Measurements from ENCODE around the gene USP3. TPM values are rescaled to one million over a fixed set of nuclear protein-coding genes. Genes with fewer than 3 reads are reported as not detected.

The USP3 gene
- total and polyA plus RNA-seq, 2 of the 13 experiments (the other 11 are each of a cell fraction or from before 2014, with no cell fraction given): 14.3 to 61.2 TPM

GRCh38 chr15:63504247-63504978 lies at the start of gene USP3 (continued):
- TF ChIP-seq ZNF235 (CRISPR knock-in tag; IDR thresholded peaks at IDR 0.05; ENCODE audit: borderline replicate concordance): 0 out of 2 replicates have a peak, but pooled peaks have one; percentile 47
- TF ChIP-seq NFKBIZ (CRISPR knock-in tag; IDR thresholded peaks at IDR 0.05): no peak
- TF ChIP-seq YEATS2 (CRISPR knock-in tag; IDR thresholded peaks at IDR 0.05; ENCODE audit: borderline replicate concordance): 0 out of 2 replicates have a peak, but pooled peaks have one; percentile 15
- TF ChIP-seq NR2F1 (CRISPR knock-in tag; IDR thresholded peaks at IDR 0.05): no peak
- TF ChIP-seq ZNF432 (CRISPR knock-in tag; IDR thresholded peaks at IDR 0.05; ENCODE audit: borderline replicate concordance): no peak
- TF ChIP-seq RAD21 (CRISPR knock-in tag; IDR thresholded peaks at IDR 0.05): 0 out of 2 replicates have a peak, but pooled peaks have one; percentile 26
- TF ChIP-seq KDM5A (IDR thresholded peaks at IDR 0.05; ENCODE audit: borderline replicate concordance, low read length): no peak
- TF ChIP-seq GABPB1 (CRISPR knock-in tag; IDR thresholded peaks at IDR 0.05): peak; percentile 84
- no peak for TF ChIP-seq RFX3 (CRISPR knock-in tag; IDR thresholded peaks at IDR 0.05)
- TF ChIP-seq CEBPG (CRISPR knock-in tag; IDR thresholded peaks at IDR 0.05): no peak
- TF ChIP-seq HNF4A (CRISPR knock-in tag; IDR thresholded peaks at IDR 0.05): peak; percentile 59
- peak; percentile 84; the same call in 1 of the 2 replicates for TF ChIP-seq ZNF430 (CRISPR knock-in tag; IDR thresholded peaks at IDR 0.05)
- TF ChIP-seq NFIC (IDR thresholded peaks at IDR 0.05; ENCODE audit: low read length): 0 out of 2 replicates have a peak, but pooled peaks have one; percentile 15
- peak in 1 of 2 experiments; percentile 6; a peak in 1 of 4 replicates for TF ChIP-seq ATF4 (CRISPR knock-in tag; IDR thresholded peaks at IDR 0.05)
- TF ChIP-seq CREB3 (CRISPR knock-in tag; IDR thresholded peaks at IDR 0.05): no peak
- peak; percentile 39; the same call in 1 of the 2 replicates for TF ChIP-seq KLF6 (CRISPR knock-in tag; IDR thresholded peaks at IDR 0.05)
- TF ChIP-seq TERF1 (CRISPR knock-in tag; IDR thresholded peaks at IDR 0.05): no peak
- no peak for TF ChIP-seq HHEX (CRISPR knock-in tag; IDR thresholded peaks at IDR 0.05)
- TF ChIP-seq ZNF737 (CRISPR knock-in tag; IDR thresholded peaks at IDR 0.05; ENCODE audit: borderline replicate concordance): no peak
- TF ChIP-seq ZNF256 (CRISPR knock-in tag; conservative IDR thresholded peaks at IDR 0.05): no peak
- TF ChIP-seq MIER2 (CRISPR knock-in tag; IDR thresholded peaks at IDR 0.05): no peak; the same call in 1 of the 2 replicates
- no peak for TF ChIP-seq ZNF512 (CRISPR knock-in tag; IDR thresholded peaks at IDR 0.05)
- TF ChIP-seq TEF (CRISPR knock-in tag; IDR thresholded peaks at IDR 0.05): no peak

All from HepG2 (cell line).